Hepatocyte (in vitro differentiated cells): ENCODE data around the gene LITAFD.

Experiments used
- CTCF ChIP-seq: fragments of 200-600 bp; sonication (generic); IDR thresholded peaks from 2 replicates; pipeline ENCODE4 v1.5.1; 2016; ENCODE audit warnings: antibody characterized with exemption, mild to moderate bottlenecking; ENCODE audit not compliant: poor library complexity
- EZH2 ChIP-seq: fragments of 200-600 bp; sonication (generic); IDR thresholded peaks from 2 replicates; pipeline ENCODE4 v1.6.1; 2016; ENCODE audit warnings: antibody characterized with exemption, mild to moderate bottlenecking, borderline replicate concordance

- no peak for TF ChIP-seq EZH2
- TF ChIP-seq CTCF: no peak
These were observed 8.4 kb downstream of the LITAFD start for GRCh38 chr16:8890549-8890921.
